Astrocyte (in vitro differentiated cells and primary cell): ENCODE results near the gene IFIT2. TPM values are rescaled to one million over a fixed set of nuclear protein-coding genes. Genes with fewer than 3 reads are reported as not detected.

Source experiments
- DNase-seq: peaks from one replicate; pipeline ENCODE4 v3.0.0-alpha.2; 2010; ENCODE audit warnings: low read depth
- FAIRE-seq: peaks from 2 replicates; lab custom pipeline; 2011; peaks lifted over from hg19 to GRCh38; lab: Jason Lieb, UNC
- H2AFZ ChIP-seq: 2 replicates; pipeline ENCODE4 v1.6.0; 2012; ENCODE audit warnings: low read depth, low read length, inconsistent platforms
- H3K27ac ChIP-seq: 2 replicates; pipeline ENCODE4 v1.5.1; 2011; ENCODE audit warnings: low read depth, low read length, inconsistent platforms
- H3K27me3 ChIP-seq: 2 replicates; pipeline ENCODE4 v1.6.0; 2011; ENCODE audit warnings: low read length, inconsistent platforms; ENCODE audit not compliant: insufficient read depth
- H3K36me3 ChIP-seq: 2 replicates; pipeline ENCODE4 v1.5.1; 2011; ENCODE audit warnings: low read length, inconsistent platforms; ENCODE audit not compliant: insufficient read depth
- H3K4me1 ChIP-seq: 2 replicates; pipeline ENCODE4 v1.5.1; 2011; ENCODE audit warnings: low read length, inconsistent platforms; ENCODE audit not compliant: insufficient read depth
- H3K4me2 ChIP-seq: 2 replicates; pipeline ENCODE4 v1.6.0; 2012; ENCODE audit warnings: low read length, inconsistent platforms
- H3K4me3 ChIP-seq: 2 replicates; pipeline ENCODE4 v1.5.1; 2011; ENCODE audit warnings: low read depth, mild to moderate bottlenecking, low read length, inconsistent platforms; ENCODE audit not compliant: insufficient read depth
- H3K79me2 ChIP-seq: 2 replicates; pipeline ENCODE4 v1.6.0; 2012; ENCODE audit warnings: mild to moderate bottlenecking, low read length, inconsistent platforms; ENCODE audit not compliant: insufficient read depth
- H3K9ac ChIP-seq: 2 replicates; pipeline ENCODE4 v1.6.0; 2012; ENCODE audit warnings: mild to moderate bottlenecking, low read length, inconsistent platforms
- H3K9me3 ChIP-seq: 2 replicates; pipeline ENCODE4 v1.5.1; 2012; ENCODE audit warnings: low read depth, mild to moderate bottlenecking, low read length, inconsistent platforms; ENCODE audit not compliant: insufficient read depth
- H4K20me1 ChIP-seq: 2 replicates; pipeline ENCODE4 v1.6.0; 2012; ENCODE audit warnings: low read length, inconsistent platforms; ENCODE audit not compliant: insufficient read depth
- H3K27ac Mint-ChIP-seq: one replicate; pipeline ENCODE4 v1.8.0; 2021; ENCODE audit warnings: mild to moderate bottlenecking, mixed read lengths; ENCODE audit not compliant: unreplicated experiment
- H3K27me3 Mint-ChIP-seq: one replicate; pipeline ENCODE4 v1.8.0; 2021; ENCODE audit warnings: low read depth, mixed read lengths; ENCODE audit not compliant: unreplicated experiment
- H3K36me3 Mint-ChIP-seq: one replicate; pipeline ENCODE4 v1.8.0; 2021; ENCODE audit warnings: low read depth, mixed read lengths; ENCODE audit not compliant: unreplicated experiment
- H3K4me1 Mint-ChIP-seq: one replicate; pipeline ENCODE4 v1.8.0; 2021; ENCODE audit warnings: low read depth, mixed read lengths; ENCODE audit not compliant: unreplicated experiment
- H3K4me3 Mint-ChIP-seq: one replicate; pipeline ENCODE4 v1.8.0; 2021; ENCODE audit warnings: mild to moderate bottlenecking, moderate library complexity, mixed read lengths; ENCODE audit not compliant: unreplicated experiment
- H3K9me3 Mint-ChIP-seq: one replicate; pipeline ENCODE4 v1.8.0; 2021; ENCODE audit warnings: mild to moderate bottlenecking, mixed read lengths; ENCODE audit not compliant: unreplicated experiment
- EZH2 ChIP-seq: IDR thresholded peaks from 2 replicates; pipeline ENCODE4 v1.6.1; 2012; ENCODE audit warnings: mild to moderate bottlenecking, low read length, inconsistent platforms; ENCODE audit not compliant: insufficient read depth
- total RNA-seq: library from RNA; stranded (reverse); gene quantifications from 2 replicates; pipeline ENCODE4 v1.2.1, GENCODE V29; 2021
- TF ChIP-seq, protein P1 (sequence below): IDR thresholded peaks from 2 replicates; pipeline ENCODE4 v1.5.1; 2011; ENCODE audit warnings: low read depth, mild to moderate bottlenecking, inconsistent platforms, low read length, moderate library complexity; ENCODE audit not compliant: insufficient read depth

IFIT2 gene
- total RNA-seq, 1 donor from 2014 or later = 36.0 TPM

- Histone ChIP-seq H3K4me3 (no peak overlapping the region), H3K9me3 (no peaks in the 10 kb centered on the region), H3K36me3 (no peaks in the 10 kb centered on the region), H3K4me2 (no peak overlapping the region), H3K9ac (no peak overlapping the region), H3K27me3 (no peaks in the 10 kb centered on the region), H3K4me1 (peaks cover 8% of the 10 kb centered on the region), H3K79me2 (no peaks in the 10 kb centered on the region), H2AFZ (no peak overlapping the region), H4K20me1 (no peaks in the 10 kb centered on the region), H3K27ac (no peak overlapping the region)
- H3K27ac Mint-ChIP-seq = no peak overlapping the region
- H3K36me3 Mint-ChIP-seq = peaks cover 7% of the 10 kb centered on the region
- H3K9me3 Mint-ChIP-seq = peaks cover 7% of the 10 kb centered on the region
- H3K27me3 Mint-ChIP-seq = no peaks in the 10 kb centered on the region
- peak overlapping the region; percentile 82 for H3K4me3 Mint-ChIP-seq
- TF ChIP-seq, protein P1, sequence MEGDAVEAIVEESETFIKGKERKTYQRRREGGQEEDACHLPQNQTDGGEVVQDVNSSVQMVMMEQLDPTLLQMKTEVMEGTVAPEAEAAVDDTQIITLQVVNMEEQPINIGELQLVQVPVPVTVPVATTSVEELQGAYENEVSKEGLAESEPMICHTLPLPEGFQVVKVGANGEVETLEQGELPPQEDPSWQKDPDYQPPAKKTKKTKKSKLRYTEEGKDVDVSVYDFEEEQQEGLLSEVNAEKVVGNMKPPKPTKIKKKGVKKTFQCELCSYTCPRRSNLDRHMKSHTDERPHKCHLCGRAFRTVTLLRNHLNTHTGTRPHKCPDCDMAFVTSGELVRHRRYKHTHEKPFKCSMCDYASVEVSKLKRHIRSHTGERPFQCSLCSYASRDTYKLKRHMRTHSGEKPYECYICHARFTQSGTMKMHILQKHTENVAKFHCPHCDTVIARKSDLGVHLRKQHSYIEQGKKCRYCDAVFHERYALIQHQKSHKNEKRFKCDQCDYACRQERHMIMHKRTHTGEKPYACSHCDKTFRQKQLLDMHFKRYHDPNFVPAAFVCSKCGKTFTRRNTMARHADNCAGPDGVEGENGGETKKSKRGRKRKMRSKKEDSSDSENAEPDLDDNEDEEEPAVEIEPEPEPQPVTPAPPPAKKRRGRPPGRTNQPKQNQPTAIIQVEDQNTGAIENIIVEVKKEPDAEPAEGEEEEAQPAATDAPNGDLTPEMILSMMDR = no peak
- no peak for TF ChIP-seq EZH2
- DNase-seq = no peak
- no peak for FAIRE-seq
- H3K4me1 Mint-ChIP-seq = peaks cover 28% of the 10 kb centered on the region
Measured at GRCh38 chr10:89304026-89304425, 2.2 kb downstream of the IFIT2 start.

- Mint-ChIP-seq H3K27me3 (no peaks in the 10 kb centered on the region), H3K9me3 (peaks cover 4% of the 10 kb centered on the region), H3K4me1 (peaks cover 28% of the 10 kb centered on the region), H3K4me3 (peak overlapping the region; percentile 82), H3K36me3 (peaks cover 7% of the 10 kb centered on the region), H3K27ac (no peak overlapping the region)
- Histone ChIP-seq H3K79me2 (no peaks in the 10 kb centered on the region), H3K9ac (no peak overlapping the region), H2AFZ (no peak overlapping the region), H3K27ac (no peak overlapping the region), H3K4me2 (no peak overlapping the region), H3K4me1 (peaks cover 8% of the 10 kb centered on the region), H3K27me3 (no peaks in the 10 kb centered on the region), H4K20me1 (no peaks in the 10 kb centered on the region), H3K36me3 (no peaks in the 10 kb centered on the region), H3K9me3 (no peaks in the 10 kb centered on the region), H3K4me3 (no peak overlapping the region)
- no peak for DNase-seq
- TF ChIP-seq EZH2 = no peak
- TF ChIP-seq, protein P1 = no peak
- FAIRE-seq = no peak
Measured at GRCh38 chr10:89304446-89304845, 2.6 kb downstream of the IFIT2 start.

- peaks cover 7% of the 10 kb centered on the region for H3K36me3 Mint-ChIP-seq
- no peak overlapping the region for H3K27ac Mint-ChIP-seq
- H3K9ac ChIP-seq = no peak overlapping the region
- H2AFZ ChIP-seq = no peak overlapping the region
- no peak overlapping the region for H3K27ac ChIP-seq
- H3K4me1 ChIP-seq = peaks cover 8% of the 10 kb centered on the region
- H3K79me2 ChIP-seq = no peaks in the 10 kb centered on the region
- FAIRE-seq (no peak), DNase-seq (no peak)
- TF ChIP-seq, protein P1 = no peak
- TF ChIP-seq EZH2 = no peak
- no peak overlapping the region for H3K4me3 ChIP-seq
- peaks cover 28% of the 10 kb centered on the region for H3K4me1 Mint-ChIP-seq
- no peaks in the 10 kb centered on the region for H3K9me3 ChIP-seq
- no peaks in the 10 kb centered on the region for H4K20me1 ChIP-seq
- no peaks in the 10 kb centered on the region for H3K27me3 Mint-ChIP-seq
- no peaks in the 10 kb centered on the region for H3K27me3 ChIP-seq
- H3K36me3 ChIP-seq = no peaks in the 10 kb centered on the region
- no peak overlapping the region for H3K4me2 ChIP-seq
- H3K9me3 Mint-ChIP-seq = no peaks in the 10 kb centered on the region
- H3K4me3 Mint-ChIP-seq = peak overlapping the region; percentile 75
Measured at GRCh38 chr10:89304925-89305324, 3.1 kb downstream of the IFIT2 start.
